Lower leg skin (tissue), 4 donors: ENCODE measurements around the gene KLHDC10. TPM values are rescaled to one million over a fixed set of nuclear protein-coding genes. Genes with fewer than 3 reads are reported as not detected.
A peak's percentile ranks its signal among the peaks of the same experiment; 100 is the strongest.
"Not testable (repeated sequence)": the region's sequence is repeated elsewhere in the genome, so short reads cannot be mapped to it uniquely, and the experiment has no call there.

Experiments used
- DNase-seq, 2 donors: peaks; one replicate each; pipeline ENCODE4 v3.0.0-alpha.2; 2019; ENCODE audit warnings: low spot score in 2 of 2
- H3K4me3 ChIP-seq: fragments of 200-600 bp; sonication (generic); 2 replicates; pipeline ENCODE4 v1.5.1; 2017; ENCODE audit warnings: mild to moderate bottlenecking, low read depth; ENCODE audit not compliant: poor library complexity, severe bottlenecking
- CTCF ChIP-seq, 3 donors: fragments of 450-650 bp; IDR thresholded peaks; one replicate each; pipeline ENCODE4 v1.5.1; 2016; ENCODE audit warnings: antibody characterized with exemption in 3 of 3, mild to moderate bottlenecking in 3 of 3, moderate library complexity in 2 of 3
- POLR2A ChIP-seq, 2 donors: fragments of 450-650 bp; IDR thresholded peaks; one replicate each; pipeline ENCODE4 v1.6.1; 2016 to 2017; ENCODE audit warnings: antibody characterized with exemption in 2 of 2, mild to moderate bottlenecking in 1 of 2, moderate library complexity in 1 of 2
- WGBS, 2 donors: methylation state at CpG; one replicate each; pipeline ENCODE4 v1.1.5; 2018; 5-methylcytosine and 5-hydroxymethylcytosine counted together
- intact Hi-C: fragments of 100-400 bp; cut with DNase I; formaldehyde crosslinking; loops from one replicate; pipeline ENCODE4 v1.15.0; 2023; ENCODE audit warnings: low total_unique reads
- total RNA-seq, 4 donors: library from RNA; depleted of rRNA; stranded (reverse); fragments of >200 nt; gene quantifications; one replicate each; pipeline ENCODE4 v1.1.0, GENCODE V29; 2016

KLHDC10 gene
- total RNA-seq, 4 donors from 2014 or later: 13.5 to 27.4 (median 21.3) TPM

GRCh38 chr7:130143334-130143732 is 73.0 kb downstream of the KLHDC10 start:
- intact Hi-C loops: no loop called here
- no peak for TF ChIP-seq CTCF (IDR thresholded peaks at IDR 0.05)
- TF ChIP-seq POLR2A (IDR thresholded peaks at IDR 0.05): no peak
- WGBS, 2 donors: 95 to 97% methylated on average over 5 of the region's 5 CpGs
- H3K4me3 ChIP-seq: no peak overlapping the region
- DNase-seq: peak in 1 of 2 donors; percentile 23

GRCh38 chr7:130143986-130144311 is 73.6 kb downstream of the KLHDC10 start:
- intact Hi-C loops: no loop called here
- no peak overlapping the region for H3K4me3 ChIP-seq
- peak in 1 of 2 donors; percentile 26 for DNase-seq
- TF ChIP-seq POLR2A (IDR thresholded peaks at IDR 0.05) (no peak), CTCF (IDR thresholded peaks at IDR 0.05) (no peak)
- 85 to 95% methylated on average over 2 to 3 of the region's 3 CpGs for WGBS, 2 donors

- no peak overlapping the region for H3K4me3 ChIP-seq
- intact Hi-C loops: no loop called here
- DNase-seq: peak in 1 of 2 donors; percentile 36
- 66 to 68% methylated on average over 14 of the region's 14 CpGs for WGBS, 2 donors
- TF ChIP-seq POLR2A (IDR thresholded peaks at IDR 0.05): no peak
- TF ChIP-seq CTCF (IDR thresholded peaks at IDR 0.05): no peak
Observed at GRCh38 chr7:130144312-130145171, 74.2 kb downstream of the KLHDC10 start.

GRCh38 chr7:130145424-130146100 is 75.2 kb downstream of the KLHDC10 start:
- no peak overlapping the region for H3K4me3 ChIP-seq
- TF ChIP-seq CTCF (IDR thresholded peaks at IDR 0.05) (no peak), POLR2A (IDR thresholded peaks at IDR 0.05) (no peak)
- intact Hi-C loops: no loop called here
- 87% methylated on average over 14 of the region's 14 CpGs for WGBS, 2 donors
- DNase-seq: peak in 1 of 2 donors; percentile 40

- intact Hi-C loops, DNase-seq, H3K4me3 ChIP-seq: not testable (repeated sequence)
- 94 to 96% methylated on average over 5 of the region's 5 CpGs for WGBS, 2 donors
Observed at GRCh38 chr7:130146142-130146541, 75.8 kb downstream of the KLHDC10 start.

- intact Hi-C loops: no loop called here
- 96 to 97% methylated on average over 9 of the region's 9 CpGs for WGBS, 2 donors
- H3K4me3 ChIP-seq: no peak overlapping the region
- no peak for TF ChIP-seq CTCF (IDR thresholded peaks at IDR 0.05)
- TF ChIP-seq POLR2A (IDR thresholded peaks at IDR 0.05): no peak
- DNase-seq: peak in 1 of 2 donors; percentile 57
Observed at GRCh38 chr7:130146693-130147405, 76.5 kb downstream of the KLHDC10 start.
